Inferior parietal cortex (tissue), 1 donor: ENCODE measurements around the gene RPL31.

Source experiments
- DNase-seq: peaks from one replicate; pipeline ENCODE4 v3.0.0-alpha.2; 2016; ENCODE audit errors: extremely low spot score

RPL31 gene

DNA sequence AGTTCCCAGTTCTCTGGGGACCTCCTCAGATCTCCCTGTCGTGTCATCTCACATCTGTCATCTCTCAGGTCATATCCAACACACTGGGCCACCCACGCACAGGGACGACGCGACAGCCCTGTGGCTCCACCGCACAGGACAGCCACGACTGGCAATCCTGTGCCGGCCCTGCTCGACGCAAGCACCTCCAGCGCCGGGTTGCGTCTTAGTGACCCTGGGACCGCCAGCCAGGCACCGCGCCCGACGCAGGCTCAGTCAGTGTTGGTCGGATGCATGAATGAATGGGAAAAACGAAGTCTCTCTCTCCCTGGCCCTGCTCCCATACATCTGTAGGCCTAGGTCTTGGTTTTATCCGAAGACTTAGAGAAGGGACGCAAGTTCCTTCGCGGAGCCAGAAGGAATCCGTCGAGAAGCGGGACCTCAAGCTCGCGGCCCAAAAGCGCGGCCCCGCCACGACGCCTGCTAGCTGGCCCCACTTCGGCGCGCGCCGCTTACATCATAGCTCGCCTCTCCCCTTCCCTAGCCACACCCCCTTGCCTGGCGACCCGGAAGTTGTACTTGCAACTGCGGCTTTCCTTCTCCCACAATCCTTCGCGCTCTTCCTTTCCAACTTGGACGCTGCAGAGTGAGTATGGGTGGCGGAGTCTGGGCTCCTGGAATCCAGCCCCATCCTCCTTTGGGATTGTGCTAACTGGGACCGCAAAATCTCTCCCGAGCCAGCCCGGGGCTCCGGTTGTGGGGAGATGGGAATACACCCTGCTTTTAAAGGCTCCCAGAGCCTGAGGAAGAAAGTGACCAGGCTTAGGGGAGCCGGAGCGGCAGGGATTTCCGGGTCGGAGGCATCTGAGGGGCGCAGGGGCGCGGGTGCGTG is at the start of gene RPL31:
Gene RPL31, plus strand, starts transcription at position 599 of the 871 bp plus-strand sequence. CDS start 413 bp downstream, outside the sequence.
- peak; percentile 99 for DNase-seq

DNA sequence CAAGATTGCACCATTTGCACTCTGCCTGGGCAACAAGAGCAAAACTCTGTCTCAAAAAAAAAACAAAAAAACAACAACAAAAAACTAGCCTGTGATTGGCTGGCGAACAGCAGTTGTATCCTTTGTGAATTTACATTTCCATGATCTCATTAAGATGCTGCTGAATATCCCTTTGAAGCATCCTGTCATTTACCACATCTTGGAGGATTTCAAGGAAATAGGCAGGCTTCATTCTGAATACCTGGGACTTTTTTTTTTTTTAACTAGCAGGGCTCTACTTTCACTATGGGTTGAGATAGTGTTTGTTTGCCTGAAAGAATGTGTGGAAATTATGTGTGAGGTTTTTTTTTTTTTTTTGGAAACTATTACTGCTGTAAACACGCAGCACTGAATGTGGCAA is 49.6 kb upstream of the RPL31 start:
- no peak for DNase-seq

DNA sequence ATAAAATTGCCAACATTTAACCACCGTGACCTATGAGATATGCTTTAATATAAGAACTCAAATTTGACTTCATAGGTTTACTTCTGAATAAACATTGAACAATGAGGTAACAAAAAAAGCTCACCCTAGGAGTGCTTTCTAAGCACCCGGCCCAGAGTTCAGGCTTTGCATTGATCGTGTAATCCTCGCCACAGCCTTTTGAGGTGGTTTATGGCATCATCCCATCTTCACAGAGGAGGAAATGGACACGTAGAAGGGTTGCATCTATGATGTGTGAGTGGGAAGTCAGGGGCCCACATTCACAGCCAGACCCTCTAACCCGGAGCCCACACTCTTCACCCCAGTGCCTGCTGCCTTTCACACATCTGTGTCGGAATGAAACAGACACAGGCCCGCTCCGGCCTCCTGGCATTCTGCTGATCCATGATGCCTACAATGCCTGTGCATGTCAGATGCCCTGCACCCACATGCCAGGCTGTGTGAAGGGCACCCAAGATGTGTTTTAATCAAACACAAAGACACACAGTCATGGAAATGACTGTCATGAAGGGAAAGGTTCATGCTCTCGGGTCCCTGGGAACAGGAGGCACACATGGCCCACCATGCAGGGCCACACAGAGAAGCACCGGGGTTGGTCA is 48.6 kb upstream of the RPL31 start:
- no peak for DNase-seq

DNA sequence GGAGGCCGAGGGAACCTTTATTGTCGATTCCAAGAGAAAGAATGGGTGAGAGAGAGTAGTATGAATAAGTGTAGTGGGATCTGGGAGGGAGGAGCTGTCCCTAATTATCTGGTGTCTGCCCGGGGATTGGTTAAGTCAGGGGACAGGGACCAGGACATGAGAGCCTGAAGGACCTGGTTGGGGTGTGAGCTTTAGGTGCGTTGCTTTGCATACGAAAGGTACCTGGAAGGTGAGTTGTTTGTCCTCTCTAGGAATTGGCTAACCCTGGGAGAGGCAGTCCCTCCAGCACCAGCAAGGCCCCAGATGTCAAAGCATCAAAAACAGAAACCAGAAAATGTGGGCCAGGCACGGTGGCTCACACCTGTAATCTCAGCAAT is 48.1 kb upstream of the RPL31 start:
- no peak for DNase-seq

DNA sequence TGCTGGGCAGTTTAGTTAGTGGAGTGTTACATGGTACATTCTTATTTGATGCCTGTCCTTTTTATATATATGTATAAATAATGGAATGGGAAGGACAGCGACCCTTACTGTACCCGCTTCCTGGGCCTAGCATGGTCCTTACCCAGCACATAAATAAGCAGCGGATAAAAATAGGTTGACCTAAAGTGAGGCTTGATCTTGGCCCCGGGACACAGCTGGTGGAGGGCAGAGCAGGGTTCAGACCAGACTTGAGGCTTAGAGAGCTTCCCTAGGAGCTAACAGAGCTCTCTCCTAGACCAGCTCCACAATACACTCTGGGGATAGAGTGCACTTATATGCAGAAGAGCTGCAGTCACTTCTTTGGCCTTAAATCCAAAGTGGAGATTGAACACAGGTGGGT is 46.9 kb upstream of the RPL31 start:
- no peak for DNase-seq

DNA sequence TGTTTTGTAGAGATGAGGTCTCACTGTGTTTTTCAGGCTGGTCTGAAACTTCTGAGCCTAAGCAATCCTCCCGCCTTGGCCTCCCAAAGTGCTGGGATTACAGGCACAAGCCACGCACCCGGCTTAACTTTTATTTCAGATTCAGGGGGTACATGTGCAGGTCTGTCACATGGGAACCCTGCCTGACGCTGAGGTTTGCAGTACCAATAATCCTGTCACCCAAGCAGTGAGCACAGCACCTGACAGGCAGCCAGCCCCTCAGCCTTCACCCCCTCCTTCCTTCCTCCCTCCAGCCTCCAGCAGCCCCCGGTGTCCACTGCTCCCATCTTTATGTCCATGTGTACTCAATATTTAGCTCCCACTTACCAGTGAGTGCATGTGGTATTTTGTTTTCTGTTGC is 46.0 kb upstream of the RPL31 start:
- no peak for DNase-seq

DNA sequence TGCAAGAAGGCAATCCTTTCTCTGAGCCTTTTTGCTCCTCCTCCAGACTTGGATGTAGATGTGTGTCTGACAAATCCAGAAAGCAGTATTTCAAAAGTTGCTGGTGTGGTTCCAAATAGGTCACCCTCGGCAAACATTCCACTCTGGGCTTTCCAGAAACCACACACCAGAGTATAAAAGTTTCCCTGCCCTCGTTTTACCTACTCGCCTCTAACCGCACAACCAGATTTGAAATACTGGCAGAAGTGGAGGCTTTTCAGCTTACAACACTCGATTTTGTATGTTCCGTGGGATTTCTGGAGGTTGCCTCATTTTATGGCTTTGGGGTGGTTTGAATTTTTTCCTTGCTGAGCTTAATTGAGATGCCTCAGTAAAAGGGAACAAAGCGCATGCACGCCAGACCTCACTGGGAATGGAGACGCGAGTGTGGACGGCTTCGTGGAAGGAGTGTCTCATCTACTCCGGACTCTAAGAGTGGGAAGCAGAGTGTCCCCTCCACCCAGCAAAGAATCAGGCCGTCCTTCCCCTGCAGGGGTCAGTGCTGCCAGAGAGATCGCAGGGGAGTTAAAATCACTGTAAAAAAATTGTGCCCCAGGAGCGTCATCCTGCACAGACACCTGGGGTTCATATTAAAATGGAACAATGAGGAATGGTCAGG is 44.0 kb upstream of the RPL31 start:
- peak; percentile 49 for DNase-seq

DNA sequence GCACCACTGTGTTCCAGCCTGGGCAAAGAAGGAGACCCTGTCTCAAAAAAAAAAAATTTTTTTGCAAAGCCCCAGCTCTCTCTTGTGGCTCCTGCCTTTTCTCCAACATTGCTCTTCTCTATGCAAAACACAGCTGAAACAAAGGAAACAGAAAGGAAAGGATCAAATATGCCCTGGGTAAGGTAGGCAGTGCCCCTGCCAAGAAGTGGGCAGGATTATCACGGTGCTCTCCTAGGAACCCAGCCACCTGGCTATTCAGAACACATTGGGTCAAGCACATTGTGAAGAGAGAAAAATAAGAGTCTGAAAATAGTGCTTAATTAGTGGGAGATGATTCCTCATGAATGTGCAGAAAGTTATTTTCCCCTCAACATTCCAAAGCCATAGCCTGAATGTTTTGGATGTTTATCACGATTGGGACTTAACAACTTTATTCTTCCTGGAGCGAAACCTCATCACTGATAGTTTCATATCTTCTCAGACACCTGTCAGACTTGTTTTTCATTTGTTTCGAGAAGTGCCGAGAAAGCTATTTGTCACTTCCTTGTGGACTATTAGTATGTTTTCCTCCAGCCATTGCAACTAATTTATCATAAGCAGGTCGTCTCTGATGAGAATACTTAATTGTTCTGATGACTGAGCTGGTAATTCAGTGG is 42.7 kb upstream of the RPL31 start:
- no peak for DNase-seq

DNA sequence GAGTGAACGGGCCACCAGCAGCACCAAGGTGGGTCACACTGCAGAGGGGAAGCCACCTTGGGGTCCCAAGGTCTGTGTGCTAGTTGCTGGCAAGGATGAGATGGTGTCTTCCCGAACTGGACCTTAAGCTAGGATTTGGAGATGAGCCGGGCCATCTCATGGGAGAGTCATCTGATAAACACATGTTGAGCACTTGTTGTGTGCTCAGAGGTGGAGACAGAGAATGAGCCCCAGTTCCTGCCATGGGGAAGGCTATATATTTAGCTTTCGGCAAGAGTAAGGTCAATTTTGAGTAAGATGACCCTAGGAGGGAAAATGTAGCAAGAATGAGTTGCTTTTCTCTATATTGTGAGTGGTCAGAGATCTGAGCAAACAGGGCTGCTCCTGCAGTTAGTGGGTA is 41.4 kb upstream of the RPL31 start:
- no peak for DNase-seq

DNA sequence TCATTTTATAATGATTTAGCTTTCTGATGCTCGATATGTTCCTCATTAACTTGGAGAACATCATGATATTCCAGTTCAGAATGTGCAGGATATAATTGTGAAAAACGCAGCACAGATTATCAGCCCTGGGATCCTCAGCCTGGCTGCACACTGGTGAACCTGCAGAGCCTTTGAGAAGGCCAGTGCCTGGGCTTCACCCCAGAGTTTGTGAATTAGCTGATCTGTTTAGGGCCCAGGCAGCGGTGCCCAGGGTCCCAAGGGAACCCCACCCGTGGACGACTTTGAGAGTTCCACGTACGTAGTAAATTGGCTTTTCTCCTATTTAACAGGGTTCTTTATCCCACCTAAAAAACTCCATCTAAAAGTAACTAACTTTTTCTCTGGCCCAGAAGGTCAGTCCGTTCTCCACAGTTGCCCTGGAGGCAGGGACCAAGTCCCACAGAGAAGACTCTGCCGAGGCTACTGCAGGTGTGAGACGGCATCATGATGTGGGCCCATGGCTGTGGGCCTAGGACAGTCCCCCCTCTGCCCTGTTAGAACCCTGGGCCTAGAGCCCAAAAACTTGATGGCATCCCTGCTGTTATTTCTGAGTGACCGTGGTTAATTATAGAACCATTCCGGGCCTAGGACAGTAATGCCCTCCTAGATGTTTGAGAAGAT is 39.6 kb upstream of the RPL31 start:
- DNase-seq = no peak

DNA sequence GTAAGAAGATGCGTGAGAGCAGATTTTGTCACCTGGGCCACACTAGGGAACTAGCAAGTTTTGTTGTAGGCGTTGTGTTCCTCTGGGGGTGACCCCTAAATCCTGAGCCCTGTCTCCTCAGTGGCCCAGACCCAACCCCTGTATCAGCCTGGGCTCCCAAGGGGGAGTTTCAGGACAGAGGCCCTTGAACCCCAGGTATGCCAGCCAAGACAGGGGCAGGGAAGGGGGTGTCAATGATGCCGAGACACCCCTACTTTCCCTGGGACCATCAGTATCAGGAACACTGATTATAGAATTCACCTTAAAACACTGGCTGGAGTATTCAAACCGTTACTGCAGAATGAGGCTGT is 39.1 kb upstream of the RPL31 start:
- DNase-seq = no peak

DNA sequence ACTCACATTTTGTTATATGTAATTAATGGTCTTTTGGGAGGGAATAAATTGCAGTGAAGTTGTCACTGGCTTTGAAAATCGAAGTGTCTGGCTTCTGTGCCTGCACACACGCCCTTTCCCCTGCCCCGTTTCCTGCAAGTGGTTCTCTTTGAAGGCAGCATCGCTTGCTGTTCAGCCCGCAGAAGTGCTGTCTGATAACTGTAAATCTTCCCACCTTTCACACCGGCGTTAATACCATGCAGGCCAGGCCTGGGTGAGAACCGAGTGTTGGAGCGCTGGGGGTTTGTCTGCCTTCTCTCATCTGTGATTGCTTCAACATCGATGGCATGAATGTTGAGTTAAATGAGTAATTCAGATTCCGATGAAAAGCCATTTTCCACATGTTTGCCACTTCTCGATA is 37.9 kb upstream of the RPL31 start:
- no peak for DNase-seq

DNA sequence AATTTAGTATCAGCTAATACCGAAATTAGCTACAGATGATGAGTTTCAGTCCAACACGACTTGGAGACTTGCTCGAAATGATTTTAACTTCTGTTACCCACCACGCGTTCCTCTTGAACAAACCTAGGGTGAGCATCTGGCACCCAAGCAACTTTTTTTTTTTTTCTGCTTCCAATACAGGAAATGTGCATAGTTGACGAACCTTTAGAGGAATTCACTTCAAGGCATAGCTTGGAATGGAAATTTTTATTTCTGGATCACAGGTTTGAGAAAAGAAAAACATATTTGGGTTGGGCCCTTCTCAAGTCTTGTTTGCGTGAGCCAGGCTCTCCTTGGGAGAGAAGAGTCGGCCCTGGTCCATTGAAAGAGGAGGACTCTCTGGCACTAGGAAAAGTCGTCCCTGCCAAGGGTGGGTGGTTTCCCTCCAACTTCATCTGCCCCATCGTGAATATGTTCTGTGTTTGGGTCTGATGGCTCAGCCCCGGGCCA is 37.4 kb upstream of the RPL31 start:
- DNase-seq = no peak

DNA sequence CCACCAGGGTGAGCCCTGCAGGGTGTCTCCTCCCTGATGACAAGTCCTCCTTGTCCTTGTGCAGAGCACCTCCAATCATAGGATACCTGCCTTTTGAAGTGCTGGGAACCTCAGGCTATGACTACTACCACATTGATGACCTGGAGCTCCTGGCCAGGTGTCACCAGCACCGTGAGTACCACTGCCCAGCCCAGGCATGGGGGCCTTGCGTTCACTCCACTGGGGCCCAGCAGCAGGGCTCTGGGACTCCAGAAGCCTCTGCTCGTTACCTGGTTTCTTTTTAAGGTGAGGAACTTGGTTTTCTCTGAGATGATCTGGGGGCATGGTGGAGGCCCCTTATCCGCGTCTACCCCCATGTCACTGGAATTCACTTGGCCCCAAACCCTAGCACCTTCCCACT is 36.5 kb upstream of the RPL31 start:
- no peak for DNase-seq

DNA sequence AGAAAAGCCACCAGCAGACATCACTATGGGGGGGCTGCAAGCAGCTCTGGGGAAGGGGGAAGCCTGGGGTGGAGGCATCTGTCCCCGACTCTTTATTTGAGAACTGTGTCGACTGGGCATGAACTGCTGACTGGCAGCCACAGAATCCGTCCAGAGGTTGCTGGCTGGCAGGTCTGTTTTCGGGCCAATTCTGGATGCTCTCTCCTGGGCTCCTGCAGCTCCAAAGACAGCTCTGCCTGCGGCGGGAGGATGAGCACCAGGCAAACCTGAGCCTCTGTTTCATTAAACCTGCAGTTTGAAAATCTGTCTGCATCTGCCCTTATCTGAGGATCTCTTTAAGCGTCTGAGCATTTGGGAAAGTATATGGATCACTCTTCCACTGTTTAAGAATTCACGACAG is 34.4 kb upstream of the RPL31 start:
- no peak for DNase-seq

DNA sequence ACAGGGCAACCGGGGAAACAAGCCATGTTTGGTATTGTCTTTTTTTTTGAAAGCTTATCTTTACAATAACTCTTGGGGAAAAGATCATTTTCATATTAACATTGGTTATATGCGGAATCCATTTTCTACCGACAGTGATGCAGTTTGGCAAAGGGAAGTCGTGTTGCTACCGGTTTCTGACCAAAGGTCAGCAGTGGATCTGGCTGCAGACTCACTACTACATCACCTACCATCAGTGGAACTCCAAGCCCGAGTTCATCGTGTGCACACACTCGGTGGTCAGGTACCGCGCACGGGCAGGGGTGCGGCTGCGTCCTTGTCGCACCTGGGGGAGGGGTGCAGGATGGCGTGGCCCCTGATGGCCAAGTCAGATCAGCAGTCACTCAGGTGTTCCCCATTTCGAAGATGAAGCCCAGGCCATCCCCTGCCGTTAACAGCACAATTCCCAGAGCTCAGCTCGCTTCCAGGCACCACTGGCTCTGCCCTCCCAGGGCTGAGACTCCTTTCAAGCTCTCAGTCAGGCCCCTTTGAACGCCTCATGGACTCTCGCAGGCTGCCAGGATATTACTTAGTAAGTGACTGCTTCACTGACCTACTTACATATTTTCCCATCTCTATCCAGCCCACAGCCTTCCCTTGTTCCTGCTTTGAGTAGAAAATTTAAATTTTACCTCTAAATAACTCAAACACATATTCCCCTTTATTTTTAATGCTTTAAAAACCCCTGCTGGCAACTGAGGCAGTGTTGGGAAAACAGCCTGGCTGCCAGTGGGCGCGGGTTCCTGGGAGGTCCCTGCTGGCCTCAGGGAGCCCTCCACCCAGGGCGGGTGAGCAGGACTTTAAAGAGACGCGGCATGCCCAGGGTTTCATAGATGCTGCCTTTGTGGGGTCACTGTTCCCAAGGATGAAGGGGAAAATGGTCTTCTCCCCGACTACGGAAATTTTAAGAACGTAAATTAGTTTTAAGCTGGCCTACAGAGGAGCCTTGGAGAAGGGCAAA is 33.6 kb upstream of the RPL31 start:
- DNase-seq = no peak

DNA sequence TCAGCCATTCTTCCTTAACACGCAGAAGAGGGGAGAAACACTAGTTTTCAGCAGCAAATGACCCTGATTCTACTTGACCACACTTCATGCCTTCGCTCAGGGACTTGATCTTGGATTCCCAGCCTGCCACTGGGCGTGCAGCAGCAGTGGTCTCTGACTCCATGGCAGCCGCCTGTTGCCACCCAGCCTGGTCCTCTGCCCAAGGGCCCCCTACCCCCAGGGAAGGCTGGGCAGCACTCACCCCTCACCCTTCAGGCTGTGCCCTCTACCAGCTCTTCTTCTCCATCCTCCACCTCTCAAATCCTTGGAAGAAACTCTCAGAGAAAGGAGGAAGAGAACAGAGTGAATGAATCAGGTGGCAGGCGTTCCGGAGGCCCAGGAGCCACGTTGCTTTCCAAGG is 32.1 kb upstream of the RPL31 start:
- no peak for DNase-seq

DNA sequence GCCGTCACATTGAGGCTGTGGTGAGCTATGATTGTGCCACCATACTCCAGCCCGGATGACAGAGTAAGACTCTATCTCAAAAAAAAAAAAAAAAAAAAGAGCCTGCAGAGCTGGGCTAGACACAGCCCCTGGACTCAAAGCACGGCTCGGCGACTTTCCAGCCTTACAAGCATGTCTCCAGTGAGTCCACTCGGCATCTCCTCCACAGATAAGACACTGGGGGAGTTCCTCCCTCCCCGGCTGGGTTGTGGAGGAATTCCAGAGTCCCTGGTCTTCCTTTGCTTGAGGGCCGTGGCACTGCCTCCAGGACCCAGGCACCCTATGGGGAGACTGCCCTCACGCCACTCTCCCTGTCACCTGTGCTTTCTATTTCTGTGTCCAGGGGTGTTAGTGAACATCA is 30.9 kb upstream of the RPL31 start:
- no peak for DNase-seq

DNA sequence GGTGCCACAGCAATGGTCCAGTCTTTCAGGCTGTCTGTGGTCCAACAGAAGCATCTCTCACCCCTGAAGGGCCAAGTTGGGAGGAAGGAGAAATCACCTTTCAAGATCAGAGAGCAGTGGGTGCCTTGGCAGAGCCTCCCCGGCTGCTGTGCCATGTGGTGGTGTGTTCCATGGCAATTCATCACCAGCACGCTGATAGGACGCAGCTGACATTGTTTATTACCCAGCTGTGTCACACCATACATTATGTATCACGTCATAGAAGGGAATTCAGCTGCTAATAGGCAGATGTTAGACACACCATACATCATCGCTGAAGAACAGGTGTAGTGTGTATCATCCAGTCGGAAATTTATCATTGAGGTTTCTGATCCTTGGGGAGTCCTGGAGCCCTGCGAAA is 29.6 kb upstream of the RPL31 start:
- DNase-seq = no peak

DNA sequence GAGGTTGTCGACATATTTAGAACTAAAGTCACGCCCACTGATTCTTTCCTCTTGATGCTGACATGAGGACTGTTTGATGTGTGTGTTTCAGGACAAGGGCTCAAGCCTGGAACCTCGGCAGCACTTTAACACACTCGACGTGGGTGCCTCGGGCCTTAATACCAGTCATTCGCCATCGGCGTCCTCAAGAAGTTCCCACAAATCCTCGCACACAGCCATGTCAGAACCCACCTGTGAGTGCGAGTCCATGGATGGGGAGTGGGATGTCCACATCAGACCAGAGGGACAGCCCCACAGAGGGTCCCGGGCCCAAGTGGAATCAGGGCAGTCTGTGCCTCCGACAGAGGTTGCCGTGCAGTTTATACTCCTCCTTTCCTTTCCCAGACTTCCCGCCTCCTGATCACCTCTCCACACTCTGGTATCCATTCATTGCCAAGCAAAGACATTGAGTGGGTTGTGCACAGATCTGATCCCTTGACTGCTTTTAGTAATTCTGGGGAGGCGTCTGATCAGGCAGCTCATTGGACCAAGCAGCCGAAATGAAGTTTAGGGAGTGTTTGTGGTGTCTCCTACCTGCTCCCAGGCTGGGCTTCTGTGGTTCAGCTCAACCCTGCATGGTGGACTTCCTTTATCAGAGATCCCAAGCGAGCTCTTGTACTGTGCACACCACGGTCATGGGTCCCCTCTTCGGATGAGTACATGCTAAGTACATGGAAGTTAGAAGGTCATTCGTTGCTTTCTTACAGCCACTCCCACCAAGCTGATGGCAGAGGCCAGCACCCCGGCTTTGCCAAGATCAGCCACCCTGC is 27.2 kb upstream of the RPL31 start:
- no peak for DNase-seq
